ENCODE data around the gene SYNPR. TPM values are rescaled to one million over a fixed set of nuclear protein-coding genes. Genes with fewer than 3 reads are reported as not detected.

SYNPR gene
- total RNA-seq, 2 donors from 2014 or later = not detected

DNA sequence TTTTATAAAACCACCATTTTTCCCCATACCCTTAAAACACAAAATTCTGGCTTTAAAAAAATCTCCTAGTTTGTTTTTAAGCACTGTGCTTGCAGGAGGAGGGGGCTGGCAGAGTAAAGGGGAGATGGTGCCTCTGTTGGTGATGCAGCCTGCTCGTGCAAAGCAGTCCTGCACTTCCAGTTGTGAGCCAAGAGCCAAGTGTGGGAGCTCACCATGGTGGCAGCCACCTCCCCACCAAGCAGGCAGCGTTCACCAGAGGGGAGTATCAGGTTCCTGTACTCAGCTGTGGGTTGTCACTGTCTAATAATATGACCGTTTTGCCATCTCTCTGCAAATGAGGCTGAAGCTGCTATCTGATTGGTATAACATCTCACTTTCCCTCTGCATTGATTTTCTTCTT lies 164.8 kb downstream of the SYNPR start:
- no peaks in the 10 kb centered on the region for H3K36me3 Mint-ChIP-seq (ENCODE audit: low read depth)
- H3K4me1 Mint-ChIP-seq = no peaks in the 10 kb centered on the region
- peaks cover 5% of the 10 kb centered on the region for H3K27me3 Mint-ChIP-seq
- H3K4me3 Mint-ChIP-seq = no peak overlapping the region
- no peak for ATAC-seq (replicated peaks)
- H3K9me3 Mint-ChIP-seq = no peaks in the 10 kb centered on the region
- H3K27ac Mint-ChIP-seq = no peak overlapping the region

DNA sequence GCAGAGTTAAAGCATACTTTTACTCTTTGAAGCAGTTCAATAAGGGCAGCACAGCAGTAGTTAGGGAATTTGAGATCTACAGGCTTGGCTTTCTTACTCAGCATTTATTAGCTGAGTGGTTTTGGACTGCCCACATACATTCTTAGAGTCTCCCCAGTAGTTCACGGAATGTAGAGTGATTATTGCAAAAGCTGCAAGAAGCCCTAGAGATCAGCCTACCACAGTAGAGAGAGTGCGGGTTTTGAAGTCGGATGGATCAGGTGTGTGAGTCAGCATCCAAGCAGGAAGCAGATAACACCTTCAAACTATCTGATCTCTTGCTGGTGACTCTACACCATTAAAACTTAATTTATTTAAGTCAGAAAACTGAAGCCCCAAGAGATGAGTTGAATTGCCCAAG lies 171.9 kb downstream of the SYNPR start:
- H3K9me3 Mint-ChIP-seq = peaks cover 7% of the 10 kb centered on the region
- H3K36me3 Mint-ChIP-seq (ENCODE audit: low read depth) = no peaks in the 10 kb centered on the region
- H3K27me3 Mint-ChIP-seq = peaks cover 2% of the 10 kb centered on the region
- no peak overlapping the region for H3K27ac Mint-ChIP-seq
- no peaks in the 10 kb centered on the region for H3K4me1 Mint-ChIP-seq
- ATAC-seq (replicated peaks) = no peak
- no peak overlapping the region for H3K4me3 Mint-ChIP-seq

DNA sequence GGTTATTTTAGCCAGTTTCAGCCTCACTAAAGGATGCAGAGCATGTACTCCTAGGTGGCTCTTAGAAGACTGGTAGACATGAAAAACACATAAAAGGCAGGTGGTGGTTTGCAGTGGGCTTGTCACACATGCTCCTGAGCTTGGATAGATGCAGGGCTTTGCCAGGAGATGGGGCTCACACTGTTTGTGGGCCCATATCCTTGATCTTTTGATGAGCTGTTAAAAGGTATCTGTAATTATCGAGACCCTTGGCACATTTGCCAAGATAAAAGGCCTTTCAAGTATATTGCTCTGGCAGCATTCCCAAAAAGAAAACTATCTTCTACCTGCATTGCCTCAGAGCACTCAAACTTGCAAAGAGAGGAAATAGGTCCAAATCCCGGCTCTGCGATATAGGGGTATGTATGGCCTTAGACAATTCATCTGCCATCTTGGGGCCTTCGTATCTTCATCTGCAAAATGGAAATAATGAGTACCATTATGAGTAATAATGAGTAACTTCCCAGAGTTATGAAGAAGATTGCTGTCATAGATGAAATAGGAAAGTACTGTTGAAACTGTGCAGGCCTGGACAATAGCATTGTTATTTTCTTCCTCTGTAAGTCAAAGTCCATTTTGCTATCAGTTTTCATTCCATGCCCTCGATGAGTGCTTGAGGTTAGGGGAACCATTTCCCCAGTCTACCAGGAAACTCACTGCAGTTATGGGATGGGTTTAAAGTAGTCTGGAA lies 172.7 kb downstream of the SYNPR start:
- Mint-ChIP-seq H3K36me3 (ENCODE audit: low read depth) (no peaks in the 10 kb centered on the region), H3K27me3 (peaks cover 2% of the 10 kb centered on the region), H3K9me3 (peaks cover 7% of the 10 kb centered on the region), H3K4me1 (no peaks in the 10 kb centered on the region), H3K4me3 (no peak overlapping the region), H3K27ac (no peak overlapping the region)
- ATAC-seq (replicated peaks) = no peak

DNA sequence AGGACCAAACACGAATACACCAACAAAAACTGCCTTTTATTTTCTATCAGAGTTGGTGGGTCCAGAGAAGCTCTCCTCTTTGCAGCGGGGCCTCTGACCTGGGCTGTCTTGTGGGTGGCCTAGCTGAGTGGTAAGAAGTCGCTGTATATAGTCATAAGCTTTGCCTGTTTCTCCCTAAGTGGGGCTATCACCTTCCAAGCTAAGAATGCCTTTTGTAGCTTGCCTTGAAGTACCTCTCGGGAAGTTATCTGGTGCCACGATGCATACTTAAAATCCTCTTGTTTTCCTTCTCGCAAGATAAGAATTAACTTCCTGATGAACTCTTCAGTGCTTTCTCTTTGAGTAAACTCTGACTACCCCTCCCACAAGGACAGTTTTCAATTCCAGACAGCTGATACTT lies 178.8 kb downstream of the SYNPR start:
- Mint-ChIP-seq H3K4me3 (no peak overlapping the region), H3K27me3 (peaks cover 2% of the 10 kb centered on the region), H3K4me1 (no peaks in the 10 kb centered on the region), H3K36me3 (ENCODE audit: low read depth) (no peaks in the 10 kb centered on the region), H3K9me3 (peaks cover 5% of the 10 kb centered on the region), H3K27ac (no peak overlapping the region)
- no peak for ATAC-seq (replicated peaks)

DNA sequence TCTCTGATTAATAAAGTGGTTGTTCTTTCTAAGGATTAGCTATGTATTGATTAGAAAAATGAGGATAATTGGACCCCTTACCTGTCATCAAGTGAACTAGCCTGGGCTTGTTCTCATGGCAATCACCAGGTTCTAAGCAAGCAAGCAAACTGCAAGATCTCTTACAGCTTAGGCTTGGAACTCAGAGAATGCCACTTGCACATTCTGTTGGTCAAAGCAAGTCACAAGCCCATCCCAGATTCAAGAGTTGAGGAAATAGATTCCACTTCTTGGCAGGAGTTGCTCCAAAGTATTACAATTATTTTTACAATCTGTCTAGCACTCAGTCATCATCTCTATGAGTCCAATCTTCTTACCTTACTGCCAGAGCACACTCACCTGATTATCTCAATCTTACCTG lies 180.3 kb downstream of the SYNPR start:
- ATAC-seq (replicated peaks) = no peak
- Mint-ChIP-seq H3K36me3 (ENCODE audit: low read depth) (no peaks in the 10 kb centered on the region), H3K4me3 (no peak overlapping the region), H3K4me1 (no peaks in the 10 kb centered on the region), H3K27me3 (no peaks in the 10 kb centered on the region), H3K27ac (no peak overlapping the region), H3K9me3 (no peaks in the 10 kb centered on the region)

DNA sequence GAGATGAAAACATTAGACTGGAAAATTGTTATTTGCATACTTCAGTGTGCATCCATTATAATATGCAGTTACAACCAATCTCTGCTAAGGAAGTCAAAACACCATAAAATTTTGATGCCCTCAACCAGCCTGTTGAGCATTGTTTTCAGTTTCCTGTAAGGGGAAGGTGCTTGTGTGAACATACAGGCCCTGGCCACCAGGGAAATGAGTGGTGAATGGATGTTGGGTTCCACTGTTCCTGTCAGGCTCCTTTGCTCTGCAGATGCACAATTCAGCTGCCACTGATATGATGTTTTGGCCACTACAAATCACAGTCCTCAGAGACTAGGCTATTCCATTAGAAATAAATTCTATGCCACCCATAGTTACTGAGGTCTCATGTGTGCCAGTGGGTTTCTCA lies 184.6 kb downstream of the SYNPR start:
- Mint-ChIP-seq H3K4me1 (no peaks in the 10 kb centered on the region), H3K4me3 (no peak overlapping the region), H3K36me3 (ENCODE audit: low read depth) (no peaks in the 10 kb centered on the region), H3K27ac (no peak overlapping the region), H3K9me3 (peaks cover 5% of the 10 kb centered on the region), H3K27me3 (peaks cover 4% of the 10 kb centered on the region)
- no peak for ATAC-seq (replicated peaks)

DNA sequence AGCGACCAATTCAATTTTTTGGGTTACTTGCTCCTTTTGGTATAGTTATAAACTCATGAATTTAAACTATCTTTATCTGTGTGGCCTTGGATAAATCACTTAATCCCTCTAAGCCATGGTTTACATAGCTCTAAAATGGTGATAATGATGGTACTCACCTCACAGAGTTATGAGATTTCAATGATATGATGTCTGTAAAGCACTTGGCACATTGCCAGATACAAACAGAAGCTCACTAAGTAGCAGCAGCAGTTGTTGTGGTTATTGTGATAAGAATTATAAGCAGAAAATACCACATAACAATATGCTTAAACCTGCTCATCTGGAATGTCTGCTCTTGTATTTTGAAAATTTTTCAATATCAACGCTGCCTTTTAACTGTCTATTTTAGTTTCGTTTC lies 189.3 kb downstream of the SYNPR start:
- Mint-ChIP-seq H3K9me3 (peaks cover 5% of the 10 kb centered on the region), H3K27me3 (peaks cover 4% of the 10 kb centered on the region)
- ATAC-seq (replicated peaks) = no peak

DNA sequence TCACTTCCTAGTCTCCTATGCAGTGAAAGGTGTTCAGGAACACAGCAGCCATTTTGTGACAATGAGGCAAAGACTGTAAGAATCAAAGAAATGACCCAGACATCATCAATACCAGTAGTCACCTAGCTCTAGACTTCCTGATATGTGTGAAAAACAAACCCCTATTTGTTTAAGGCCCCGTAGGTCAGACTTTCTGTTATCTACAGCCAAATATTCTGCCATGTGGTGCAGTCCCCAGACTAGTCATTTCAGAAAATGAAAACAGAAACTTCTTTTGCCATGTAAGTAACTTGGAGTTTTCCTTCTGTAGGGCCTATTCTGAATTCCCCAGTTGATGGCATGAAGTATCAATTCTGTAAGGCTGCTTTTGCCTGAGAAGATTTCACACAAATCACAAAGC lies 192.6 kb downstream of the SYNPR start:
- H3K27me3 Mint-ChIP-seq = peaks cover 12% of the 10 kb centered on the region
- H3K36me3 Mint-ChIP-seq (ENCODE audit: low read depth) = no peaks in the 10 kb centered on the region
- H3K9me3 Mint-ChIP-seq = peaks cover 11% of the 10 kb centered on the region
- ATAC-seq (replicated peaks) = no peak
- no peak overlapping the region for H3K4me3 Mint-ChIP-seq
- no peaks in the 10 kb centered on the region for H3K4me1 Mint-ChIP-seq
- H3K27ac Mint-ChIP-seq = no peak overlapping the region

More for the DNA sequence above, 189.3 kb downstream of the SYNPR start:
- Mint-ChIP-seq H3K27ac (no peak overlapping the region), H3K36me3 (ENCODE audit: low read depth) (no peaks in the 10 kb centered on the region), H3K4me1 (no peaks in the 10 kb centered on the region), H3K4me3 (no peak overlapping the region)

DNA sequence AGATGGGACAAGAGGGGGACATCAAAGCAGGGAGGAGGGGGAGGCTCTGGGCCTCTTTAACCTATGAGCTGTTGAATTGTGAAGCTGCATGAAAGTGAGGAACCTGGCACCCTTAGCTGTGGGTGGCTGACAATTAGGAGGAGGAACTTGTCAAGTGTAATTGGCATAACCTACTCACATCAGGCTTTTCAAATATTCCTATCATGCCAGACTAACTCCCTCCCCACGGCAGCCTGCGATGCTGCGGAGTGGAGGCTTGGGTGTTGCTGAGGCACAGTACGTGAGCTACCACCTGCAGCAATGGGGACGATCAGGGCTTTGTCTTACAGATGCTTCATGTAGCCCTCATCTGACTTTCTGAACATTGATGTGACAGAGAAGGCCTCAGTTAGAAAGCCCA lies 193.7 kb downstream of the SYNPR start:
- H3K36me3 Mint-ChIP-seq (ENCODE audit: low read depth) = no peaks in the 10 kb centered on the region
- H3K9me3 Mint-ChIP-seq = peaks cover 9% of the 10 kb centered on the region
- no peak for ATAC-seq (replicated peaks)
- H3K4me1 Mint-ChIP-seq = no peaks in the 10 kb centered on the region
- no peak overlapping the region for H3K27ac Mint-ChIP-seq
- peaks cover 7% of the 10 kb centered on the region for H3K27me3 Mint-ChIP-seq
- no peak overlapping the region for H3K4me3 Mint-ChIP-seq

DNA sequence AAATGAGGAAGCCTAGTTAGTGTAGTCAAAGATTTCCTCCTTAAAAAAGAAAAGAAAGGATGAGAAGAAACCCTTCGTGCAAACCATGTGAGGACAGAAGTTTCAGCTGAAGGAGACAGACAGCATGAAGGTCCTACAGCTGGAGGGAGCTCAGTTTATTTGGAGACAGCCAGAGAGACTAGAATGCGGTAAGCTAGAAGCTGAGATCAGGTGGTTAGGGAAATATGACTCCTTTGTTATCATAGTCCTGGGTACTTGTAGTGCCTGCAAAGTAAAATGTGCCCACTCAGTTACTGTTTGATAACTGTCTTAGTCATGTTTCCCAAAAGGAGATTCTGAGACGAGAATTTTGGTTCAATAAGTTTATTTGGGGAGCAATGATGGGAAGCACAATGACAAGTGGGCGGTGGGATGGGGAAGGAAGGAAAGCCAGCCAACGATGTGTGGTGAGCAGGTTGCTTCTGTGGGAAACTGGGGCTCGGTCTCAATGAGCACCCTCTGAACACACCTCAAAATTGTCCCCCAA lies 195.6 kb downstream of the SYNPR start:
- H3K36me3 Mint-ChIP-seq (ENCODE audit: low read depth) = no peaks in the 10 kb centered on the region
- no peak overlapping the region for H3K27ac Mint-ChIP-seq
- no peak for ATAC-seq (replicated peaks)
- H3K27me3 Mint-ChIP-seq = peaks cover 7% of the 10 kb centered on the region
- peaks cover 11% of the 10 kb centered on the region for H3K9me3 Mint-ChIP-seq
- H3K4me1 Mint-ChIP-seq = no peaks in the 10 kb centered on the region
- no peak overlapping the region for H3K4me3 Mint-ChIP-seq

DNA sequence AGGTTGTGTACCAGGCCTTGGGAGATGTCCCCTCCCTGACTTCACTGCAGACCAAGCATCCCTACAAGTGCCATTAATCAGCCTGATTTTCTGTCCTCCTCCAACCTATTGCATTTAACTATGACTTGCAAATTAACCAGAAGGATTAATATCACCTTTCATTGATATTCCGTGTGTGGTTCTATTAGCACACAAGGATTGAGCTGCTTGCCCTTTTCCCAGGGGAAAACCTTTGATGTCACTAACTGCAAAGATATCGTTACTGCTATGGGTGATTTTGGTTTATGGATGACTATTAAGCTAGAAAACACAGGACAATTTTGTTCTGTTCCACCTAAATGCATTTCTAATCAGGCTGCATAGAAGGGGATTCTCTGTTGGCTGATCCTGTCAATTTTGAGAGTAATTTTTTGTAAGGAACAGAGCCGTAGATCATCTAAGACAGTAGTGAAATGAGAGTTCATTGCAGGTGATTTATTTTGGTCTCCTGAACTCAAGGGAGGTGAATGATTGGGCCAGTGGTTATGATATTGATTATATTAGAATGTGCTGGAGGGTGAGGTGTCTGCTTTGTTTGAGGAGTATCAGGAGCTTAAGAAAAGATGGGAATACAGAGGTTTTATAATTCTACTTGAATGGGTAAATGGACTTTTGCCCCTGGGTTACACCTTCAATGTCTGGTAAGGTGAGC lies 196.9 kb downstream of the SYNPR start:
- Mint-ChIP-seq H3K36me3 (ENCODE audit: low read depth) (no peaks in the 10 kb centered on the region), H3K9me3 (peaks cover 11% of the 10 kb centered on the region), H3K4me3 (no peak overlapping the region), H3K27ac (no peak overlapping the region), H3K27me3 (peaks cover 7% of the 10 kb centered on the region), H3K4me1 (no peaks in the 10 kb centered on the region)
- ATAC-seq (replicated peaks) = no peak

DNA sequence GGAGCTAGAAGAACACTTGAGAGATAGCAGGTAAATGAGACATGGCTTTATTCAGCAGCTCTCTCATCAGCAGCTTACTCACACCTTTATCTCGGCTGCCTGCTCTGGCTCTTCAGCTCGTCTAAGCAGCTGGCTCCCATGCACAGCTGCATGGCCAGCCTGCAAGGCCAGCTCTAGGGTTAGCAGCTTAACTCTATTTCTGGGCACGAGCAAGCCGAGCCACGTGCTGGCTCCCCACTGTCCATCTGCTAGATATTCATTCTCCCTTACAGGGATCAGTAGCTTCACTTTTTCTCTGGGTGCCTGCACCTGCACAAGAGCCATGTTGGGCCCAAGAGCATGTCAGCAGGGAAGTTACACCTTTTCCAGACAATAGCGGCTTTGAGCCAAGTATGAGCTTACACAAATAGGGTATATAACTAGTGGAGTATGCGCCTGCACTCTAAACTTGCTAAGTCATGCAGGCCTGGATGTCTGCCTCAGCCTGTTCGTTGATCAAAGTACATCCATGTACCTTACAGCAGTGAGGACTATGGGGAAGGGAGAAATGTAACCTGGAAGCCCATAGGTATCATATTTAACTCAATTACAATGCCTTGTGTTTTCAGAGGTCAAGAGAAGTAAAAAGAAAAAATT lies 199.5 kb downstream of the SYNPR start:
- no peak overlapping the region for H3K4me3 Mint-ChIP-seq
- no peaks in the 10 kb centered on the region for H3K4me1 Mint-ChIP-seq
- no peak overlapping the region for H3K27ac Mint-ChIP-seq
- no peak for ATAC-seq (replicated peaks)
- no peaks in the 10 kb centered on the region for H3K36me3 Mint-ChIP-seq (ENCODE audit: low read depth)
- peaks cover 11% of the 10 kb centered on the region for H3K9me3 Mint-ChIP-seq
- peaks cover 7% of the 10 kb centered on the region for H3K27me3 Mint-ChIP-seq

DNA sequence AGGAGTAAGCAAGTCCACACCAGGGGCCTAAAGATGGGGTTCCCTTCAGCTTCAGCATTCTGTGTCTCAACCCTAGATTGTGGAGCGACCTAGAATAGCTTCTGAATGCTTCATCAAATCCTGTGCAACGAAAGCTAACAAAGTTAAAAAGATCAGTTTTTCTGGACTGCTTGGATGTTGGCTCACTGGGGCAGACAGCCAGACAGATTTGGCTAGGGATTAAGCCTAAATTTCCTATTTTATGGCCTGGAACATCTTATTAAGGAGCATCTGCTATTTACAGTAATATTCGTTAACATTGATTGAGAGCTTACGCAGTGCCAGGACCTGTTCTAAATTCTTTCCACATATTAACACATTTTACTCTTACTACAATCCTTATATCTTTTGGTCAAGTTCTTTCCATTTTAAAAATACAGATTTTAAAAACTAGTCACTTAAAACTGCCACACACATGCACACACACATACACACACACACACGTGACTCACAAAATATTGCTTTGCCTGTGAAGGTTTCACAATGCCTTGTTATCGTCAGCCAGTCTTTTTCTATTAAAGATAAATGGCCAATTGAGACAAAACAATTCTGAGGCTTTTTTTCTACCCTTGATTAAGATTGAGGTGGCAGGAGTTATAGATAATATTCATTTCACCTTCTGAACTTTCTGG lies 201.0 kb downstream of the SYNPR start:
- no peak overlapping the region for H3K27ac Mint-ChIP-seq
- no peaks in the 10 kb centered on the region for H3K4me1 Mint-ChIP-seq
- H3K4me3 Mint-ChIP-seq = no peak overlapping the region
- H3K27me3 Mint-ChIP-seq = peaks cover 4% of the 10 kb centered on the region
- no peak for ATAC-seq (replicated peaks)
- peaks cover 11% of the 10 kb centered on the region for H3K9me3 Mint-ChIP-seq
- no peaks in the 10 kb centered on the region for H3K36me3 Mint-ChIP-seq (ENCODE audit: low read depth)

DNA sequence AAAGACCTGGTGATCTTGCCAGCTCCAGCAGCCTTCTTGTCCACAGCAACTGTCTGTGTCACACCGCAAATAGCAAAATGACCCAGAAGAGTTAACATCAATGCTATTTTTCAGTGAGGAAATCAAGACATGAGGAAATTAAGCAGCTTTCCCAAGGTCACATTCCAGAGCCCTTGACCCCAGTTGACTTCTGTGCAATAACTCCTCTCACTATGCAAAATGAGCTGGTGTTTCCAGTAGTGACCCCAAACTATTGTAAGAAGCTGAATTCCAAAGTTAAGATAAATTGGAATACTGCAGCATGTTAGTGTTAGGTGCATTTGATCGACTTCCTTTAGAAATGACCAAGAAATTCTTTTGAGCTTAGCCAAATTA lies 201.5 kb downstream of the SYNPR start:
- H3K27me3 Mint-ChIP-seq = peaks cover 4% of the 10 kb centered on the region
- no peak overlapping the region for H3K27ac Mint-ChIP-seq
- H3K36me3 Mint-ChIP-seq (ENCODE audit: low read depth) = no peaks in the 10 kb centered on the region
- ATAC-seq (replicated peaks) = no peak
- H3K4me3 Mint-ChIP-seq = no peak overlapping the region
- peaks cover 11% of the 10 kb centered on the region for H3K9me3 Mint-ChIP-seq
- no peaks in the 10 kb centered on the region for H3K4me1 Mint-ChIP-seq

Measured in activated T-helper 17 cell treated with anti-CD3 and anti-CD28 coated beads, Interleukin-2, amount 50 U/mL, for 72 hours (primary cell).